HepG2 (cell line): Measurements from ENCODE around the gene CALU. TPM values are rescaled to one million over a fixed set of nuclear protein-coding genes. Genes with fewer than 3 reads are reported as not detected.

Source experiments
- AGO2 ChIP-seq: fragments of 200-400 bp; formaldehyde crosslinking; optimal IDR thresholded peaks from 2 replicates; pipeline ENCODE3; 2017; ENCODE audit warnings: mild to moderate bottlenecking, low read depth, low read length, moderate library complexity
- CBX2 ChIP-seq, 2 experiments: fragments of 200-600 bp in 1 of 2; sonication (generic); formaldehyde crosslinking in 1 of 2; IDR thresholded peaks; 2 replicates each; pipeline versions ENCODE4 v1.7.0 to v1.8.1; 2018 to 2022; ENCODE audit warnings: low read depth in 2 of 2, low read length in 1 of 2, mild to moderate bottlenecking in 1 of 2, missing genetic modification reagents in 1 of 2
- CENPT ChIP-seq: sonication (generic); formaldehyde crosslinking; IDR thresholded peaks from 2 replicates; pipeline ENCODE4 v1.8.0; 2022; ENCODE audit warnings: low read depth, mild to moderate bottlenecking, moderate library complexity, missing genetic modification reagents
- ESRRA ChIP-seq: sonication (generic); formaldehyde crosslinking; IDR thresholded peaks from 2 replicates; pipeline ENCODE4 v1.5.1; 2020; ENCODE audit warnings: mild to moderate bottlenecking, low read depth, missing genetic modification reagents
- GPBP1L1 ChIP-seq: sonication (generic); formaldehyde crosslinking; IDR thresholded peaks from 2 replicates; pipeline ENCODE4 v1.5.0; 2020; ENCODE audit warnings: mild to moderate bottlenecking, missing genetic modification reagents
- KIAA2018 ChIP-seq: sonication (generic); formaldehyde crosslinking; IDR thresholded peaks from 2 replicates; pipeline ENCODE4 v1.5.0; 2020; ENCODE audit warnings: mild to moderate bottlenecking, missing genetic modification reagents, borderline replicate concordance
- MLX ChIP-seq: IDR thresholded peaks from 2 replicates; pipeline ENCODE4 v1.6.1; 2016
- PLSCR1 ChIP-seq: sonication (generic); formaldehyde crosslinking; IDR thresholded peaks from 2 replicates; pipeline ENCODE4 v1.5.0; 2020; ENCODE audit warnings: missing genetic modification reagents, mild to moderate bottlenecking, borderline replicate concordance
- POLR2G ChIP-seq: fragments of 200-400 bp; formaldehyde crosslinking; IDR thresholded peaks from 2 replicates; pipeline ENCODE4 v1.6.1; 2018; ENCODE audit warnings: mild to moderate bottlenecking, low read depth, low read length, moderate library complexity
- RFX1 ChIP-seq: fragments of 450-650 bp; IDR thresholded peaks from 2 replicates; pipeline ENCODE4 v1.6.1; 2017
- ZNF143 ChIP-seq: sonication (generic); formaldehyde crosslinking; IDR thresholded peaks from 2 replicates; pipeline ENCODE4 v1.4.0; 2020; ENCODE audit warnings: missing genetic modification reagents
- ZNF768 ChIP-seq: sonication (generic); formaldehyde crosslinking; IDR thresholded peaks from 2 replicates; pipeline ENCODE4 v1.4.0; 2020; ENCODE audit warnings: missing genetic modification reagents
- ZNF776 ChIP-seq: sonication (generic); formaldehyde crosslinking; IDR thresholded peaks from 2 replicates; pipeline ENCODE4 v1.4.0; 2020; ENCODE audit warnings: mild to moderate bottlenecking, missing genetic modification reagents
- ZSCAN20 ChIP-seq: sonication (generic); formaldehyde crosslinking; IDR thresholded peaks from 2 replicates; pipeline ENCODE4 v1.4.0; 2020; ENCODE audit warnings: missing genetic modification reagents, mild to moderate bottlenecking, borderline replicate concordance
- polyA plus RNA-seq, 8 experiments: library from polyadenylated mRNA; depleted of rRNA in 3 of 8; stranded (reverse) in 7 of 8; unstranded in 1 of 8; fragments of >200 nt; fragmentation: Illumina TruSeq in 4 of 8; extraction: Trizol in 4 of 8; gene quantifications; 2 replicates each; pipeline versions ENCODE4 v1.2.1 to v1.2.3, GENCODE V29; 2011 to 2016; ENCODE audit warnings: low read depth in 4 of 8, missing spikeins in 1 of 8, mixed read lengths in 1 of 8; ENCODE audit not compliant: insufficient read depth in 1 of 8
- total RNA-seq, 5 experiments: library from RNA; depleted of rRNA; stranded (reverse); fragments of >200 nt; fragmentation: Illumina TruSeq; extraction: Trizol; gene quantifications; 2 replicates each; pipeline ENCODE4 v1.2.3, GENCODE V29; 2016; ENCODE audit warnings: low read depth in 1 of 5

Gene CALU
- total and polyA plus RNA-seq, 2 of the 13 experiments (the other 11 are each of a cell fraction or from before 2014, with no cell fraction given), result 198 to 252 TPM

- TF ChIP-seq KIAA2018 (CRISPR knock-in tag) (no peak), ZNF776 (no peak), ZSCAN20 (CRISPR knock-in tag) (no peak), MLX (CRISPR knock-in tag) (no peak), AGO2 (peak; percentile 81), ZNF768 (CRISPR knock-in tag) (peak; percentile 26; the same call in 1 of the 2 replicates), ESRRA (peak; percentile 79), ZNF143 (peak; percentile 37; the same call in 1 of the 2 replicates), GPBP1L1 (CRISPR knock-in tag) (no peak), RFX1 (no peak), PLSCR1 (CRISPR knock-in tag) (peak; percentile 88; the same call in 1 of the 2 replicates), POLR2G (peak; percentile 90), CBX2 (IDR thresholded peaks at IDR 0.05; ENCODE audit: low read depth, low read length) (no peak), CBX2 (CRISPR knock-in tag; IDR thresholded peaks at IDR 0.05; ENCODE audit: low read depth) (no peak), CENPT (no peak)
These were observed at the start of gene CALU (continued) for GRCh38 chr7:128739048-128739962.
